Measurements from ENCODE around the gene GAS2. TPM values are rescaled to one million over a fixed set of nuclear protein-coding genes. Genes with fewer than 3 reads are reported as not detected.

GAS2 gene
- polyA plus RNA-seq, 3 donors: 0.86 to 1.00 (median 0.89) TPM

DNA sequence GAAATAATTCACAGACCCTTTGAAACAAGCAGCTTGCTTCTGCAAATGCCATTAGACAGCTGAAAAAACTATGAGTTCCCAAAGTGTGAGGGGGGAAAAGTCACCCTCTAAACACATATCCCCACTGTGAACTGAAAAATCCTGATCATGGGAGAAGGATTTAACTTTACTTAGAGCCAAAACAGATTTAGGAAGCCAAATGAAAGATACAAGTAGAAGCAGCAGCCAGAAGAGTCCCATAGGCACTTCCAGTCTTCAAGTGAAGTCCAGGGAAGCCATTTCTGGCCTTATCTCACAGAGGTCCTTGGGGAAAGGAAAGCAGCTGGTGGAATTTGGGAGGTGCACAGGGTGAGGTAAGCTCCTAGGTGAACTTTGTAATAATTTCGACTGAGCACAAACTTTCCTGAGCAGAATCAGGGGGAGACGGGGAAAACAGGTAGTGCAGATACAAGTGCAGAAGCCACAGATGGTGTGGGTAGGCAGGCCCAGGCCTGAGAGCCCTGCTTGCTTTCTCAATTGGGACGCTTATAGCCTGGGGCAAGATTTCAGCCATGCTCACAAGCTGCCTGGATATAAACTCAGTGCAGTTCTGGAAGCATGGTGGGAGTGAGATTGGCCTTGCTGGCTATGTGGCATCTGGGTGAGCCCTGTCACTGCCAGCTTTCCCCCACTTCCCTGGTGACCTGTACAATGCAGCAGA, 44.8 kb downstream of the GAS2 start:
- Mint-ChIP-seq H3K4me3 (no peak overlapping the region), H3K4me1 (no peaks in the 10 kb centered on the region), H3K27me3 (ENCODE audit: low read depth in 3 of 3) (peaks cover 0 to 3% (median 0%) of the 10 kb centered on the region in 3 donors), H3K36me3 (no peaks in the 10 kb centered on the region), H3K27ac (no peak overlapping the region), H3K9me3 (peaks cover 0 to 9% (median 2%) of the 10 kb centered on the region in 7 donors)
- Histone ChIP-seq H3K9ac (ENCODE audit: insufficient read depth, low read length, poor library complexity, severe bottlenecking) (no peak overlapping the region), H3K36me3 (replicated peaks in 1 of 2; ENCODE audit: control insufficient read depth in 1 of 2, insufficient read depth in 2 of 2, low read length in 2 of 2) (no peaks in the 10 kb centered on the region), H3K9me3 (replicated peaks in 1 of 2; ENCODE audit: control insufficient read depth in 1 of 2, insufficient read depth in 1 of 2, low read length in 2 of 2) (peaks cover 0 to 3% of the 10 kb centered on the region in 2 donors), H3K4me3 (replicated peaks in 1 of 3; ENCODE audit: low read depth in 2 of 3, low read length in 3 of 3) (no peak overlapping the region), H2AFZ (ENCODE audit: insufficient read depth, low read depth, low read length, poor library complexity, severe bottlenecking) (no peak overlapping the region), H3K27ac (ENCODE audit: low read depth in 1 of 2, low read length in 2 of 2) (no peak overlapping the region), H3K4me2 (replicated peaks; ENCODE audit: extremely low read depth, low read length, poor library complexity, severe bottlenecking) (no peak overlapping the region), H3K27me3 (ENCODE audit: control insufficient read depth in 2 of 2, insufficient read depth in 2 of 2, low read length in 2 of 2) (no peaks in the 10 kb centered on the region), H3K79me2 (ENCODE audit: insufficient read depth, low read length) (no peaks in the 10 kb centered on the region), H3K4me1 (ENCODE audit: control insufficient read depth in 1 of 2, insufficient read depth in 2 of 2, low read length in 2 of 2) (no peaks in the 10 kb centered on the region), H4K20me1 (ENCODE audit: insufficient read depth, low read length) (no peaks in the 10 kb centered on the region)
- no peak for DNase-seq
- TF ChIP-seq, protein P1, sequence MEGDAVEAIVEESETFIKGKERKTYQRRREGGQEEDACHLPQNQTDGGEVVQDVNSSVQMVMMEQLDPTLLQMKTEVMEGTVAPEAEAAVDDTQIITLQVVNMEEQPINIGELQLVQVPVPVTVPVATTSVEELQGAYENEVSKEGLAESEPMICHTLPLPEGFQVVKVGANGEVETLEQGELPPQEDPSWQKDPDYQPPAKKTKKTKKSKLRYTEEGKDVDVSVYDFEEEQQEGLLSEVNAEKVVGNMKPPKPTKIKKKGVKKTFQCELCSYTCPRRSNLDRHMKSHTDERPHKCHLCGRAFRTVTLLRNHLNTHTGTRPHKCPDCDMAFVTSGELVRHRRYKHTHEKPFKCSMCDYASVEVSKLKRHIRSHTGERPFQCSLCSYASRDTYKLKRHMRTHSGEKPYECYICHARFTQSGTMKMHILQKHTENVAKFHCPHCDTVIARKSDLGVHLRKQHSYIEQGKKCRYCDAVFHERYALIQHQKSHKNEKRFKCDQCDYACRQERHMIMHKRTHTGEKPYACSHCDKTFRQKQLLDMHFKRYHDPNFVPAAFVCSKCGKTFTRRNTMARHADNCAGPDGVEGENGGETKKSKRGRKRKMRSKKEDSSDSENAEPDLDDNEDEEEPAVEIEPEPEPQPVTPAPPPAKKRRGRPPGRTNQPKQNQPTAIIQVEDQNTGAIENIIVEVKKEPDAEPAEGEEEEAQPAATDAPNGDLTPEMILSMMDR (IDR thresholded peaks at IDR 0.05): no peak
- 96% methylated on average over 3 of the region's 3 CpGs for WGBS (ENCODE audit: insufficient coverage)
- intact Hi-C loops (cut with micrococcal nuclease): no loop called here

DNA sequence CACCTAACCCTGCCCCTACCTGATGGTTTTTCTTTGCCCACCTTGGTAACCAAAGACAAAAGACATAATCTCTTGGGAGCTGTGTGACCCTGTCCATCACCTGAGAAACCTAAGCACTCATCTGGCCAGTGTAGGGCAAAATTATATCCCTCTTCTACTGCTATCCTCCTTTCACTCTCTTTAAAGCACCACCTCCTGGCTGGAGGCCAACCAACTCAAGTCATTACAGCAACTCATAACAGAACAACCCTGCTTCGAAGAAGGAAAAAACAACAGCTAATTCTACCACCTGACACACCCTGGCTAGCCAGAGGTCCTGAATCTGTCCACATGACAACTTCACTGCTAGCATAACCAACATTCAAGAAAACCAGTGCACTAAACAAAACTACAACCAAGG, 45.5 kb downstream of the GAS2 start:
- TF ChIP-seq, protein P1 (IDR thresholded peaks at IDR 0.05): no peak
- Histone ChIP-seq H3K36me3 (replicated peaks in 1 of 2; ENCODE audit: control insufficient read depth in 1 of 2, insufficient read depth in 2 of 2, low read length in 2 of 2) (no peaks in the 10 kb centered on the region), H3K4me3 (replicated peaks in 1 of 3; ENCODE audit: low read depth in 2 of 3, low read length in 3 of 3) (no peak overlapping the region), H4K20me1 (ENCODE audit: insufficient read depth, low read length) (no peaks in the 10 kb centered on the region), H3K27ac (ENCODE audit: low read depth in 1 of 2, low read length in 2 of 2) (no peak overlapping the region), H3K4me2 (replicated peaks; ENCODE audit: extremely low read depth, low read length, poor library complexity, severe bottlenecking) (no peak overlapping the region), H3K4me1 (ENCODE audit: control insufficient read depth in 1 of 2, insufficient read depth in 2 of 2, low read length in 2 of 2) (no peaks in the 10 kb centered on the region), H3K9me3 (replicated peaks in 1 of 2; ENCODE audit: control insufficient read depth in 1 of 2, insufficient read depth in 1 of 2, low read length in 2 of 2) (peaks cover 0 to 3% of the 10 kb centered on the region in 2 donors), H2AFZ (ENCODE audit: insufficient read depth, low read depth, low read length, poor library complexity, severe bottlenecking) (no peak overlapping the region), H3K27me3 (ENCODE audit: control insufficient read depth in 2 of 2, insufficient read depth in 2 of 2, low read length in 2 of 2) (no peaks in the 10 kb centered on the region), H3K79me2 (ENCODE audit: insufficient read depth, low read length) (no peaks in the 10 kb centered on the region), H3K9ac (ENCODE audit: insufficient read depth, low read length, poor library complexity, severe bottlenecking) (no peak overlapping the region)
- WGBS (ENCODE audit: insufficient coverage): 75% methylated on average over 1 of the region's 1 CpG
- H3K4me1 Mint-ChIP-seq: no peaks in the 10 kb centered on the region
- H3K27ac Mint-ChIP-seq: no peak overlapping the region
- intact Hi-C loops (cut with micrococcal nuclease): no loop called here
- no peak for DNase-seq
- peaks cover 0 to 3% (median 0%) of the 10 kb centered on the region in 3 donors for H3K27me3 Mint-ChIP-seq (ENCODE audit: low read depth in 3 of 3)
- H3K4me3 Mint-ChIP-seq: no peak overlapping the region
- no peaks in the 10 kb centered on the region for H3K36me3 Mint-ChIP-seq
- H3K9me3 Mint-ChIP-seq: peaks cover 0 to 9% (median 2%) of the 10 kb centered on the region in 7 donors

Measured in CD14-positive monocyte (primary cell).